Measurements from ENCODE around the gene NPAS4. TPM values are rescaled to one million over a fixed set of nuclear protein-coding genes. Genes with fewer than 3 reads are reported as not detected.

The NPAS4 gene
- total and polyA plus RNA-seq, 2 of the 13 experiments (the other 11 are each of a cell fraction or from before 2014, with no cell fraction given), result not detected

DNA sequence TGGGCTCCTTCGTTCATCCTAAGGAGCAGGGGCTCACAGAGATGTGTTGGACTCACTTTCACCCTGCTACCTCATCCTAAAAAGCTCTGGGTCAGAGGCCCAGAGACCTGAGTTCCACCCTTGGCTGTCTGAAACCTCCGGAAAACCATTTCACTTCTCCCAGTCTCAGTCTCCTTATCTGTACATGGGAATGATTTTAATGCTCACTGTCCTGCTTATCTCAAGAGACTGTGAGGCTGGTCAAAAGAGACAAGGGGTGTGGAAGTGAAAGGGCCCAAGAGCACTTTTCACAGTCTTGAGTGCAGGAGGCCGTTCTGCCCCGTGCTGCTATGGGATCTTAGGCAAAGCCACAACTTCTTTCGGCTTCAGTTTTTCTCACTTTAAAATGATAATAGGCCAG, 13.2 kb upstream of the NPAS4 start:
- Histone ChIP-seq H3K9me3 (ENCODE audit: low read length) (no peaks in the 10 kb centered on the region), H3K79me2 (ENCODE audit: insufficient read depth, low read length) (no peaks in the 10 kb centered on the region), H3K4me1 (ENCODE audit: insufficient read depth, low read length) (0 out of 2 replicates have a peak, but pooled peaks cover 5% of the 10 kb centered on the region), H3K9ac (ENCODE audit: insufficient read depth, low read depth, low read length) (no peak overlapping the region), H3K27ac (ENCODE audit: extremely low read length, insufficient read depth, low read length) (no peak overlapping the region), H3K4me2 (ENCODE audit: low read depth, low read length) (no peak overlapping the region), H3K36me3 (replicated peaks in 1 of 2; ENCODE audit: control insufficient read depth in 1 of 2, insufficient read depth in 2 of 2, low read length in 2 of 2) (no peaks in the 10 kb centered on the region), H2AFZ (ENCODE audit: low read length) (no peak overlapping the region), H3K27me3 (ENCODE audit: control insufficient read depth in 1 of 2, insufficient read depth in 2 of 2, low read length in 2 of 2) (peaks cover 7 to 82% of the 10 kb centered on the region in 2 experiments), H3K4me3 (replicated peaks in 1 of 3; ENCODE audit: insufficient read depth in 1 of 3, low read depth in 2 of 3, low read length in 3 of 3) (no peak overlapping the region), H4K20me1 (ENCODE audit: insufficient read depth, low read length) (peaks cover 4% of the 10 kb centered on the region; the same call in 1 of the 2 replicates)
- intact Hi-C loops (cut with micrococcal nuclease; ENCODE audit: unreplicated experiment), result loop anchor here (1.0 to 5.0 kb wide), 3 partner anchors 23 to 425 kb away; no protein-coding TSS in a partner anchor
- ATAC-seq (no peak), DNase-seq (ENCODE audit: low spot score) (no peak), FAIRE-seq (no peak)
- 26% methylated on average over 4 of the region's 5 CpGs for WGBS (ENCODE audit: low lambda C conversion rate)
- in situ Hi-C loops (cut with HindIII; ENCODE audit: extremely low pct_ligation_motif_present, low pct_unique_long_range_greater_than_20kb), result loop anchor here (10.0 to 25.0 kb wide), 2 partner anchors 287 to 430 kb away; partner anchors contain the start of gene RCE1
- POLR2A ChIA-PET, result no interaction called here
- CTCF ChIA-PET (ENCODE audit: low intra/inter-chr PET ratio, low total read pairs), result interaction anchor here (0.7 to 3.4 kb wide), 10 partner anchors 14 to 427 kb away, joined by 3 to 54 read pairs (median 6); partner anchors contain the start of genes DPP3, MRPL11 and RBM4B
- no TSS peak for BruUV-seq (replicated peaks)
- TF ChIP-seq ADNP (CRISPR knock-in tag; IDR thresholded peaks at IDR 0.05), result no peak
- TF ChIP-seq KDM3A (CRISPR knock-in tag; IDR thresholded peaks at IDR 0.05; ENCODE audit: low read depth), result no peak
- no peak for TF ChIP-seq HDAC1 (CRISPR knock-in tag; IDR thresholded peaks at IDR 0.05)
- no peak for TF ChIP-seq ZNF7 (CRISPR knock-in tag; IDR thresholded peaks at IDR 0.05)
- TF ChIP-seq, protein P1, sequence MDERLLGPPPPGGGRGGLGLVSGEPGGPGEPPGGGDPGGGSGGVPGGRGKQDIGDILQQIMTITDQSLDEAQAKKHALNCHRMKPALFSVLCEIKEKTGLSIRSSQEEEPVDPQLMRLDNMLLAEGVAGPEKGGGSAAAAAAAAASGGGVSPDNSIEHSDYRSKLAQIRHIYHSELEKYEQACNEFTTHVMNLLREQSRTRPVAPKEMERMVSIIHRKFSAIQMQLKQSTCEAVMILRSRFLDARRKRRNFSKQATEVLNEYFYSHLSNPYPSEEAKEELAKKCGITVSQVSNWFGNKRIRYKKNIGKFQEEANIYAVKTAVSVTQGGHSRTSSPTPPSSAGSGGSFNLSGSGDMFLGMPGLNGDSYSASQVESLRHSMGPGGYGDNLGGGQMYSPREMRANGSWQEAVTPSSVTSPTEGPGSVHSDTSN (CRISPR knock-in tag; IDR thresholded peaks at IDR 0.05), result no peak
- no peak for TF ChIP-seq ZNF34 (CRISPR knock-in tag; IDR thresholded peaks at IDR 0.05; ENCODE audit: borderline replicate concordance)
- TF ChIP-seq, protein P2, sequence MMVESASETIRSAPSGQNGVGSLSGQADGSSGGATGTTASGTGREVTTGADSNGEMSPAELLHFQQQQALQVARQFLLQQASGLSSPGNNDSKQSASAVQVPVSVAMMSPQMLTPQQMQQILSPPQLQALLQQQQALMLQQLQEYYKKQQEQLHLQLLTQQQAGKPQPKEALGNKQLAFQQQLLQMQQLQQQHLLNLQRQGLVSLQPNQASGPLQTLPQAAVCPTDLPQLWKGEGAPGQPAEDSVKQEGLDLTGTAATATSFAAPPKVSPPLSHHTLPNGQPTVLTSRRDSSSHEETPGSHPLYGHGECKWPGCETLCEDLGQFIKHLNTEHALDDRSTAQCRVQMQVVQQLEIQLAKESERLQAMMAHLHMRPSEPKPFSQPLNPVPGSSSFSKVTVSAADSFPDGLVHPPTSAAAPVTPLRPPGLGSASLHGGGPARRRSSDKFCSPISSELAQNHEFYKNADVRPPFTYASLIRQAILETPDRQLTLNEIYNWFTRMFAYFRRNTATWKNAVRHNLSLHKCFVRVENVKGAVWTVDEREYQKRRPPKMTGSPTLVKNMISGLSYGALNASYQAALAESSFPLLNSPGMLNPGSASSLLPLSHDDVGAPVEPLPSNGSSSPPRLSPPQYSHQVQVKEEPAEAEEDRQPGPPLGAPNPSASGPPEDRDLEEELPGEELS (CRISPR knock-in tag; IDR thresholded peaks at IDR 0.05), result no peak
- TF ChIP-seq ZNF670 (CRISPR knock-in tag; IDR thresholded peaks at IDR 0.05; ENCODE audit: borderline replicate concordance), result no peak
- no peak for TF ChIP-seq ZNF563 (CRISPR knock-in tag; IDR thresholded peaks at IDR 0.05)
- TF ChIP-seq SMAD1 (CRISPR knock-in tag; IDR thresholded peaks at IDR 0.05; ENCODE audit: borderline replicate concordance, low read depth), result no peak
- TF ChIP-seq, protein P3, sequence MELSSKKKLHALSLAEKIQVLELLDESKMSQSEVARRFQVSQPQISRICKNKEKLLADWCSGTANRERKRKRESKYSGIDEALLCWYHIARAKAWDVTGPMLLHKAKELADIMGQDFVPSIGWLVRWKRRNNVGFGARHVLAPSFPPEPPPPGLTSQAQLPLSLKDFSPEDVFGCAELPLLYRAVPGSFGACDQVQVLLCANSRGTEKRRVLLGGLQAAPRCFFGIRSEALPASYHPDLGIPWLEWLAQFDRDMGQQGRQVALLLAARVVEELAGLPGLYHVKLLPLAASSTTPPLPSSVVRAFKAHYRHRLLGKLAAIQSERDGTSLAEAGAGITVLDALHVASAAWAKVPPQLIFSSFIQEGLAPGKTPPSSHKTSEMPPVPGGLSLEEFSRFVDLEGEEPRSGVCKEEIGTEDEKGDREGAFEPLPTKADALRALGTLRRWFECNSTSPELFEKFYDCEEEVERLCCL (CRISPR knock-in tag; IDR thresholded peaks at IDR 0.05; ENCODE audit: borderline replicate concordance), result no peak
- TF ChIP-seq, protein P4, sequence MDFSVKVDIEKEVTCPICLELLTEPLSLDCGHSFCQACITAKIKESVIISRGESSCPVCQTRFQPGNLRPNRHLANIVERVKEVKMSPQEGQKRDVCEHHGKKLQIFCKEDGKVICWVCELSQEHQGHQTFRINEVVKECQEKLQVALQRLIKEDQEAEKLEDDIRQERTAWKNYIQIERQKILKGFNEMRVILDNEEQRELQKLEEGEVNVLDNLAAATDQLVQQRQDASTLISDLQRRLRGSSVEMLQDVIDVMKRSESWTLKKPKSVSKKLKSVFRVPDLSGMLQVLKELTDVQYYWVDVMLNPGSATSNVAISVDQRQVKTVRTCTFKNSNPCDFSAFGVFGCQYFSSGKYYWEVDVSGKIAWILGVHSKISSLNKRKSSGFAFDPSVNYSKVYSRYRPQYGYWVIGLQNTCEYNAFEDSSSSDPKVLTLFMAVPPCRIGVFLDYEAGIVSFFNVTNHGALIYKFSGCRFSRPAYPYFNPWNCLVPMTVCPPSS (IDR thresholded peaks at IDR 0.05), result no peak
- TF ChIP-seq CHCHD3 (CRISPR knock-in tag; IDR thresholded peaks at IDR 0.05), result no peak
- TF ChIP-seq, protein P5, sequence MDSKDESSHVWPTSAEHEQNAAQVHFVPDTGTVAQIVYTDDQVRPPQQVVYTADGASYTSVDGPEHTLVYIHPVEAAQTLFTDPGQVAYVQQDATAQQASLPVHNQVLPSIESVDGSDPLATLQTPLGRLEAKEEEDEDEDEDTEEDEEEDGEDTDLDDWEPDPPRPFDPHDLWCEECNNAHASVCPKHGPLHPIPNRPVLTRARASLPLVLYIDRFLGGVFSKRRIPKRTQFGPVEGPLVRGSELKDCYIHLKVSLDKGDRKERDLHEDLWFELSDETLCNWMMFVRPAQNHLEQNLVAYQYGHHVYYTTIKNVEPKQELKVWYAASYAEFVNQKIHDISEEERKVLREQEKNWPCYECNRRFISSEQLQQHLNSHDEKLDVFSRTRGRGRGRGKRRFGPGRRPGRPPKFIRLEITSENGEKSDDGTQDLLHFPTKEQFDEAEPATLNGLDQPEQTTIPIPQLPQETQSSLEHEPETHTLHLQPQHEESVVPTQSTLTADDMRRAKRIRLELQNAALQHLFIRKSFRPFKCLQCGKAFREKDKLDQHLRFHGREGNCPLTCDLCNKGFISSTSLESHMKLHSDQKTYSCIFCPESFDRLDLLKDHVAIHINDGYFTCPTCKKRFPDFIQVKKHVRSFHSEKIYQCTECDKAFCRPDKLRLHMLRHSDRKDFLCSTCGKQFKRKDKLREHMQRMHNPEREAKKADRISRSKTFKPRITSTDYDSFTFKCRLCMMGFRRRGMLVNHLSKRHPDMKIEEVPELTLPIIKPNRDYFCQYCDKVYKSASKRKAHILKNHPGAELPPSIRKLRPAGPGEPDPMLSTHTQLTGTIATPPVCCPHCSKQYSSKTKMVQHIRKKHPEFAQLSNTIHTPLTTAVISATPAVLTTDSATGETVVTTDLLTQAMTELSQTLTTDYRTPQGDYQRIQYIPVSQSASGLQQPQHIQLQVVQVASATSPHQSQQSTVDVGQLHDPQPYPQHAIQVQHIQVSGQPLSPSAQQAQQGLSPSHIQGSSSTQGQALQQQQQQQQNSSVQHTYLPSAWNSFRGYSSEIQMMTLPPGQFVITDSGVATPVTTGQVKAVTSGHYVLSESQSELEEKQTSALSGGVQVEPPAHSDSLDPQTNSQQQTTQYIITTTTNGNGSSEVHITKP (CRISPR knock-in tag; IDR thresholded peaks at IDR 0.05; ENCODE audit: low read depth), result no peak
- TF ChIP-seq ZNF256 (CRISPR knock-in tag; conservative IDR thresholded peaks at IDR 0.05), result no peak

All from HepG2 (cell line).